Stimulated activated CD8-positive, alpha-beta memory T cell treated with anti-CD3 and anti-CD28 coated beads, Interleukin-2, amount 100 ng/mL, for 48 hours (primary cell): Measurements from ENCODE around the gene WDR64.
"Not testable (repeated sequence)": the region's sequence is repeated elsewhere in the genome, so short reads cannot be mapped to it uniquely, and the experiment has no call there.

Source experiments
- DNase-seq, 2 donors: peaks; one replicate each; pipeline ENCODE4 v3.0.0-alpha.2; 2020; ENCODE audit warnings: low read depth in 2 of 2

Gene WDR64

DNA sequence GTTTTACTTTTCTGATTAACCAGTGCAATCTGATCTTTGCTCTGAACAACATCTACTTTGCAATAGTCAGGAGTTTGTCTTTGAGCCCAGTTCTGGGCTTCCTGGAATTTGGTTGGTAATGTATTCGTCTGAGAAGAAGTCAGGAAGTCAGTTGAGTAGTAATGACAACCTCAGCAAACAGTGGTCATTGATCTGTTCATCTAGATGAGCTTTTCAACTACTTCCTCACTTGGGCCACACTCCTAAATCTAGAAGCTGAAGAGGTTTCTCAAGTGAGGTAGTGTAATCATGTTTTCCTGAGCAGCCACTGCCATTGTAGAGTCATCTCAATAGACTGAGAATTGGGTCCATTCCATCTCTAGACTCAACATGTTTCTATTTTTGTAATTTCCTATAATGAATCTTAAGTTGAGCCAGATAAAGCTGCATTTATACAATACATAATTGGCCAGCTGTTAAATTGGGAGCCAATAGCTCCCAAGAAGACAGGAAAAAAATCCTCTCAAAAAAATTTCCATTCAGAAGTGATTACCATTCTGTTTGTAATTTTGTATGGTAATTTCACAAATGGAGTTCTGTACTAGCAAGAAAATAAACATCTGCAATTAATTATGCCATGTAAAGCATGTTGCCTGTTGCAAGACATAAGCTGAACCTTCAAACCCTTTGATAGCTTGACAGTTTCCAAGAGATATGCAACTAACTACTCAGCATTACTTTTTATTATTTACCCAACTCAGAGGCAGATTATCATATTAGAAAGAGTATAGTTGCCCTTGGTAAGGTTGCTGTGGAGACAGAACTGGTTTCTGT, 49.6 kb downstream of the WDR64 start:
- no peak for DNase-seq

DNA sequence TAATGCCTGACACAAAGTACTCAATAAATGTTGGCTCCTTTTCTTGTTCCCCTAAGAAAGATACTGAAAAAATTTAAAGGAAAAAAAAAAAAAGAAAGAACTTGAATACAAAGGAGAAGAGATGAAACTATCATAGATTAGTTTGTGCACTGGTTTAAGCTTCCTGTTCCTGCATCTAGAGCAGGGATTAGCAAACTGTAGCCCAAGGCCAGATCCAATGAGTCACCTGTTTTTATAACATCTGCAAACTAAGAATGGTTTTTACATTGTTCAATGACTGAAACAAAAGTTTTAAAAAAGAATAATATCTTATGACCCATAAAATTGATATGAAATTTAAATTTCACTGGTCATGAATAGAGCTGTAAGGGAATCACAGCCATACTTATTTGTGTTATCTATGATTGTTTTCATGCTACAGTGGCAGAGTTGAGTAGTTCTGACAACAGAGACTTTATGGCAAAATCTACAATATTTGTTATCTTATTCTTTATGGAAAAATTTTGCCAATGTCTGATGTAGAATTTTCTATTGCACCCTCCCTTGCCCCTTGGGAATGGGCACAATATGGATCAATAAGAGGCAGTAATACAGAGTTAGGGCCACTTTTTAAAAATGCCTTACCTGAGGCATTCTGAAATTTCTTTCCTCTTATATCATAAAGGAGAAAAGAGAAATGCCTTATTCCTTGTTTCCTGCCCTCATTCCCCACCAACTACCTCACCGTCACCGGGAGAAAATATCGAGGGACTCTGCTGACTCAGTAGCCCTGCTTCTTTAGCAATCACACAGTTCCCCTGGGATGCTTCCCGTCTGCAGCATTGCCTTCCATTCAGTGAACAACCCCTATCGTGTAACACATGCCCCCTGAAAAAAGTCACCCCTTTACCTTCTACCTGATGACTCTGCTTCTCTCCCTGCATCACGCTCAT, 50.6 kb downstream of the WDR64 start:
- DNase-seq: no peak

DNA sequence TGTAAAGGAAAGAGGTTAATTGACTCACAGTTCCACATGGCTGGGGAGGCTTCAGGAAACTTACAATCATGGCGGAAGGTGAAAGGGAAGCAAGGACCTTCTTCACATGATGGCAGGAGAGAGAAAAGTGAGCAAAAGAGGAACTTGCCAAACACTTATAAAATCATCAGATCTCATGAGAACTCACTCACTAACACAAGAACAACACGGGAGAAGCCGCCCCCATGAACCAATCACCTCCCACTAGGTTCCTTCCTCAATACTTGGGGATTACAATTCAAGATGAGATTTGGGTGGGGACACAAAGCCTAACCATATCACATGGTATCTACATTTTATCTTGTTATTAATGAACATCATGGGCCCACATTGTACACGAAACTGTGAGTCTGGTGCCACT, 51.7 kb downstream of the WDR64 start:
- DNase-seq: not testable (repeated sequence)

DNA sequence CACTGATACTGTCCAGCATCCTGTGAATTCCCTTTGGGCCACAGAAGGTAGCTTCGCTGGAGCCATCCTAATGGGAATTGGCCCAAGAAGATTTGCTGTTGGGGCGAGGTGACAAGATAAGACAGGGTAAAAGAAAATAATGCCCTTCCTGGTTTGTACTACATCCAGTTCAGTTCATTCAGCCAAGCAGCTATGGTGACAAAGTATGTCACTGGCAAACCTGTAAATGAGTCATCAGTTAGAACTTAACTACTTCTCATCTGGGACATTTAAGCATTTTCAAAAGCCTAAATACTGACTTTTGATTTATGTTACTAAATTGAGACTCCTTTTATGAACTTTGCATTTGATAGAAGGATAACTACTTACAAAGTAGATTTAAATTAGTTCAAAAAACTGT, 54.2 kb downstream of the WDR64 start:
- DNase-seq: no peak

DNA sequence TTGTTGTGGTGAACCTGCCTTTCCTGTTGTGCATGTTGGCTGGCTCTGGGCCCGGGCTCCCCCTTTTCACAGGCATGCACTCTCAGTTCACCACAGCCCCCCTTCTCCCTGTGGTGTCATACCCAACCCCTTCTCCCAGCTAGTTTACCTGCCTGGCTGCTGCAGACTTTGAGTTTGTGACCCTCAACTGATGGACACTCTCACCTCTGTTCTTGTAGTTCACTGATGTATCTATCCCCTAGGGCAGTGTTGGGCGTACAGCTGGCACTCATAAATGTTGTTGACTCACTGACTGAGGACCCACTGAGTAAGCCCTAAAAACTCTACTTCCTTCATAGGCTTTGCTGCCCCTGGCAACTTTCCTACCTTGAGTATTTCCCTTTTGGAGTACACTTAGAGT, 54.9 kb downstream of the WDR64 start:
- DNase-seq: no peak

DNA sequence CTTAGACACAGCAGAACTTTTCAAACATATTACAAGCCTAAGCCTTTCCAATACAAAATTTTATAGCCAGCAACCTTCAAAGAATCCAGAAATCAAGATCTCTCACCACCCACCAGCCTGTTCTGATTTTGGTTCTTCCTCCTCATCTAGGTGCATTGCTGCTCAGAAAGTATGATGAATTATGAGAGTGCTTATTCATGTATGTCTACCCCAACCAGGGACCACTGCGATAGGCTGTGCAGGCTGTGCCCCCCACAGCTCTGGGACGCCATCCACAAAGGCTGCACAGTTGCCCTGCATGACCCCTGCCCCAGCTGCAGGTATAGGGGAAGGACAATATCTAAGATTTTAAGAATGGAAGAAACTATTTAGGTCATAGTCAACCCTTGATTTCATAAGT, 55.4 kb downstream of the WDR64 start:
- no peak for DNase-seq

DNA sequence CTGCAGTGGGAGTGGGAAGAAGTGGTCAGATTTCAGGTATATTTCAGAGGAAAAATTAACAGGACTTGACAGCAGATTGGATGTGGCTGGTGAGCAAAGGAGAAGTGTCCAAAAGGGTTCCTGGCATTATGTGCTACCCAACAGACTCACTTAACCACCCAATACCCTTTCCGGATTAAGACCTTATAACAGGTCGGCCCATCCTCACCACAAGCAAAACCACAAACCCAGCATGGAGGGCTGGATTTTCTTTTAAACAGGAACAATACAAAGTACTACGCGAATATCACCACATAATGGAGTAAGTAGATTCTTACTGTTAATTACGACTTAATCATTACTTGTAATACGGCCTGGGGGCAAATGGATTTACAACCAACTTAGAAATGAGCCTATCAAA, 59.2 kb downstream of the WDR64 start:
- DNase-seq: no peak

DNA sequence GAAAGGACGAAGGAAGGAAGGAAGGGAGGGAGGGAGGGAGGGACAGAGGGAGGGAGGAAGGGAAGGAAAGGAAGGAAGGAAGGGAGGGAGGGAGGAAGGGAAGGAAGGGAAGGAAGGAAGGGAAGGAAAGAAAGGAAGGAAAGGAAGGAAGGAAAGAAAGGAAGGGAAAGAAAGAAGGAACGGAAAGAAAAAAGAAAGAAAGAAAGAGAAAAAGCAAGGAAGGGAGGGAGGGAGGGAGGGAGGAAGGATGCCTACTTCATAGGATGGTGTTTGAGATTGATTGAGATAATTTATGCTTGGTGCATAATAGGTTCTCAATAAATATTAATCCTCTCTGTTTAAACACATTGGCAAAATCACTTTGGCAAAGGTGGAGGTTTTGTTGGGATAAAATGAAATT, 61.2 kb downstream of the WDR64 start:
- DNase-seq: no peak

DNA sequence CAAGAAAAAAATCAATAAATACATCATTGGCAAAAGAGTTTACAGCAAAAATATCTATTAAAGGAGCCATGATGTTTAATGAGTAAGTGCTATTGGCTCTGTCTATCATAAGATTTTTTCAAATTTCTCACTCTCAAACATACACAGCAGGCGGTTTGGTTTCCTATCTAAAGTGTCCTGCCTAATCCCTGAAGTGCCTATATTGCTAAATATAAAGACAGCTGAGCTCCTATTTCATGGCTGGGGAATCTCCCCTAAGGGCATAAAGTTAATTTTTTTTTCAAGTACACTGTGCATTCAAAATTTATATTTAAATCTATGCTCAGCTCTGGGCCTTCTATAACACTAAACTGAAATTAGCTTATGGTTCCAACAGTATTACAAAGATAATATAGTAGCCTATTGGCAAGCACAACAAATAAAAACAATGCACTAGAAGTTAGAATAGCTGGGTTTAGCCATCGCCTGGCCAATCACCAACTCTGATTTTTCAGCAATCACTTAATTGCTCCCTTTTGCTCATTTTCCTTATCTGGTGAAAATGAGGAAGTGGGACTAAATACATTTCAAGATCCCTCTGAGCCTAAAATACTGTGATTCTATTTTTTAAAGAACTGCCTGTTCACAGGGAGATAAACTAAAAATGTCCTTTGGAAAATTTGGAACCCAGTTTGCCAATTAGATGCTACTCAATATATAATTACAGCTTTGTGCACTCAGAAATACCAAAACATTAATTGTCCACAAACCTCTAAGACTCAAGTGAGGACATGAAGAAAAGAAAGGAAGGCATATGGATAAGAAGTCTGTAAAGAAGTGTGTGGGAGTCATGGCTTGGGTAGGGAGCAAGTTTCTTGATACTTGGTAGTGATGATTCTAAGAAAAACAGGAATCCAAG, 62.5 kb downstream of the WDR64 start:
- DNase-seq: no peak

DNA sequence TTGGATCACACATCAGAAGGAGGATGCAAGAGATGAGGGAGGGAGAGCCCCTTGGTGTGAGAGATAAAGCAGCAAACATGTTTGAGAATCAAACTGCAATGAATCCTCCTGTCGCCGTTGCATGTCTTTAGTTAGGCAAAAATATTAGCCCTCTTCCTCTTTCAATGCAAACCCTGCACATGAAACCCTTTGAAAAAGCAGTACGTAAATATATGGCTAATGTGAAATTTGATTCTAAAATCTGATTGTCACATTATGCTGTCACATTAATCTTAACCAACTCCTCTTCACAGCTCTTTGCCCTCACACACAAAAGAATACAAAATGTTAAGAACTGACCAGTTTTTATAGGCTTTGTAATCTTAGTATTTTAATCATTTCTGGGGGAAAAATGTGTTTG, 63.4 kb downstream of the WDR64 start:
- DNase-seq: no peak

DNA sequence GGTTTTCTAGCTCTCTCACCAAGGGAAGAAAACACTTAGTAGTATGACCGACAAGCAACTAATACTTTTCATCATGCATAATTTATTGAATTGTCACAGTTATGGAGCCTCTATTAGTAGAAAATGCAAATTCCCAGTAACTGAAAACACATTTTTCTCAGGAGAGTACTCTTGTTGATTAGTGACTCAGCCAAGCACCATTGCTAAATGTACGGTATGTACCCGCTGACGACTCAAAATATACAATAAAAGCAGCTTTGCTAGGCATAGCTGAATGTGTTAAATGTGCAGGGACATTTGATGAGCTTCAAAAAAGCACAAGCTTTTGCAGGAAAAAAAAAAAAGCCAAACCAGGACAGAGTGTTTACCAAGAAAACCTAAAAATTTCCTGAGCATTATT, 63.9 kb downstream of the WDR64 start:
- DNase-seq: no peak

DNA sequence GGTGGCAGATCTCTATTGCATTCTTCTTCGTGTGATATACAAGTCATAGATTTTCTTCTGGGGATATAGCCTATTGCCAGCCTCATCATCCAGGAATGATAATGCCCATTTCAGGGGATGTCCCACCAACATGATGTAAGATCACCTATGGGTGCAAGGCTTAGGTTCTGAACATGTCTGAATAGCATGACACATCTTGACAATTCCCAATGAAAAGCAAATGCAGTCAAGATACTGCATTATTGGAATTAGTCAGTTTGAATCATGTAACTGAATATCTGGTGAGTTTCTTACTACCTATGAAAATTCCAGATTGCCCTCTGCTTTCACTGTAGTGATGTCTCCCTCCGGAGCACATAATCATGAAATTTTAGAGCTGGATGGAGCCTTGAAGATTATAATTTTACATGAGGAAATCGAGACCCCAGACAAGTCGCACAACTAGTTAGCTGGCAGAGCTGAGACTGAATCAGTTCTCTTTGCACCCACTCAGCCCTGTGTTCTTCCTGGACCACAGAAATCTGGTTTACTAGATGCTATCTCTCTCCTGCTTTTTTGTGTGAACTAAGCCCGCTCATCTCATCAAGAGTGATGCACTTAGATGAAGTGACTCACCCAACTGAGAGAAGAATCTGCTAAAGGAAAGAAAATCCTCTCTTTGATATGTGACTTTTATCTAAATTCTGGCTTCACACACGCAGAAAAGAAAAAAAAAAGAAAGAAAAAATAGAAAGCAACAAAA, 65.0 kb downstream of the WDR64 start:
- no peak for DNase-seq

DNA sequence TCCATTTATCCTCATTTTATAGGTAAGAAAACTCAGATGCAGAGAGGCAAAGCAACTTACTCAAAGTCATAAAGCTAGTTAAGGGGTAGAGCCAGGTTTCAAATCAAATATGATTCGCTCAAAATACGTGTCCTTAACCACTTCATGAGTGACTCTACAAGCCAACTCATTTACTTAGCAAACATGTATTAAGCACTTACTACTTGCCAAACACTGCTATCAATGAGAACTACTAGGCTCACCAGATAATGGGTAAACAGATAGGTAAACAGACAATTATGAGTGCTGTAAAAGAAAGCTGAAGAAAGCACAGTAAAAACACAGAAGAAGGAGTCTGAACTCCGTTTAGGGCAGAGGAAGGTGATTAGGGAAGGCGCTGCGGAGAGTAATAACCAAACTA, 65.9 kb downstream of the WDR64 start:
- DNase-seq: no peak

DNA sequence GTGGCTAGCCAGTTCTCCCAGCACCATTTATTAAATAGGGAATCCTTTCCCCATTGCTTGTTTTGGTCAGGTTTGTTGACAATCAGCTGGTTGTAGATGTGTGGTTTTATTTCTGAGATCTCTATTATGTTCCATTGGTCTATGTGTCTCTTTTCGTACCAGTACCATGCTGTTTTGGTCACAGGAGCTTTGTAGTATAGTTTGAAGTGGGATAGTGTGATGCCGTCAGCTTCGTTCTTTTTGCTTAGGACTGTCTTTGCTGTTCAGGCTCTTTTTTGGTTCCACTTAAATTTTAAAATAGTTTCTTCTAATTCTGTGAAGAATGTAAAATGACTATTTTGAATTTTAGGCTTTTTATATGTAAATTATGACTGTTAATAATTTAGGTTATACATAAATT, 68.9 kb downstream of the WDR64 start:
- no peak for DNase-seq

DNA sequence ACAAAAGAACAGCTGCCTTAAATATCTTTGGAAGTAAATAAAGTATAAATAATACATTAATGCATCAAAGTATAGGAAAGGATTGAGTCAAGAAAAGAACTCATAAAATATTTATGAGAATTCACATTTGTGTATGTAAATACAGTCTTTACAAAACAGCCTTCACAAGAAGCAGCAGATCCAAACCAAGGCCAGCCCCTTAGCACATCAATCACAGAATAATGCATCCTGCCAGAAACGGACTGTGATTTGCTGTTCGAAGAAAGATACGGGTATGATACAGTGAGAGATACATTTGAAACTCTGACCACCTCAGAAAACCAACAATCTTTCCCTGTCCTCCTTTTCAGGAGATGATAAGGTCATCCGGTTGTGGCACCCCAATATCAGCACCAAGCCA, 70.9 kb downstream of the WDR64 start:
- DNase-seq: no peak

DNA sequence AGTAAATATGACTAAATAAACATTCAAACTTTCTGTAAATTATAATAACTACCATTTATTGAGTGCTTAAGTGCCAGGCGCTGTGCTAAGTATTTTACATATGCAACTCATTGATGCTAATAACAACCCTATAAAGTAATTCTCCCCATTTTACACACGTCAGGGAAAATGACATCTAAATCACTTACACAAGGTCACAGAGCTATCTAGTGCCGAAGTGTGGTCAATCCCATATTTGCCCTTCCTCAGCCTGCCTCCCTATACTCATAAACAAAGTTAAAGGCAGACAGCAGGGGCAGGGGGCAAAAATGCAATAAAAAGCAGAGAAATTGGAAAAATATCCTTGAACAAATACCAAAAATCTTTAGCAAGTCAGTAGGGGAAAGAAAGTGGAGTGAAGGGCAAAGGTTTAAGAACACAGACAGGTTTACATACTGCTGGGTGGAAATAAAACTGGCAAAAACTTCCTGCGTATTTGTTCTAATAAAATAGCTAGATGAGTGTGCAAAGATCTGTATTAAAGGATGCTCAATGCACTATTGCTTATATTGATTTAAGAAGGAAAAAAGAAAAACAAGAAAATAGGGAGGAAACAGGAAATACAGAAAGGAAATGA, 72.8 kb downstream of the WDR64 start:
- no peak for DNase-seq

DNA sequence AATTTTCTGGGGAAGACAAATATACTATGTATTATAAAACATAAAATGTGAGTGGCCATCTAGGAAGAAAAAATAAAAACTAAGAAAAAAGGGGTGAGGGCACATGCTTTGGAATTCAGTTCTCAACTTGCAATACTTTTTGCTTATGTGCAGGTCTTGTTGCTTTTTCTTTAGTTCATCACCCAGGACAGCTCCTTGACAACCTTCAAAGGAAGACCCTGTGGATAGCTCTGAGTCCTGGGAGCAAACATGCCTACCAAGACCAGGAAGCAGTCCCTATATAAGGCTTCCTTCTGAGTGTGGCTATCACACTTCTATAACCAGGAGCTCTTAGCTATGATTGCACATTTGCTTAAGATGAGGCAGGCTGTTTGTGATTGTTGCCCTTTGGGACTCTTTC, 78.0 kb downstream of the WDR64 start:
- no peak for DNase-seq

DNA sequence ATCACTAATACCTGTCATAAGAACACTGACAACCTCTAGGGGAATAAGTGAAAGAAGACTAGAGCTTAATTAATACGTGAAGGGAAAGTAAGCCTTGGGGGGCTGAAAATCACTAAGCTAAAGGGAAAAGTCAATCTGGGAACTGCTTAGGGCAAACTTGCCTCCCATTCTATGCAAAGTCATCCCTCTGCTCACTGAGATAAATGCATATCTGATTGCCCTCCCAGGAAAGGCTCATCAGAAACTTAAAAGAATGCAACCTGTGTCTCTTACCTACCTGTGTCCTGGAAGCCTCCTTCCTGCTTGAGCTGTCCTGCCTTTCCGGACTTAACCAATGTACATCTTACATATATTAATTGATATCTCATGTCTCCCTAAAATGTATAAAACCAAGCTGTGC, 81.8 kb downstream of the WDR64 start:
- no peak for DNase-seq

DNA sequence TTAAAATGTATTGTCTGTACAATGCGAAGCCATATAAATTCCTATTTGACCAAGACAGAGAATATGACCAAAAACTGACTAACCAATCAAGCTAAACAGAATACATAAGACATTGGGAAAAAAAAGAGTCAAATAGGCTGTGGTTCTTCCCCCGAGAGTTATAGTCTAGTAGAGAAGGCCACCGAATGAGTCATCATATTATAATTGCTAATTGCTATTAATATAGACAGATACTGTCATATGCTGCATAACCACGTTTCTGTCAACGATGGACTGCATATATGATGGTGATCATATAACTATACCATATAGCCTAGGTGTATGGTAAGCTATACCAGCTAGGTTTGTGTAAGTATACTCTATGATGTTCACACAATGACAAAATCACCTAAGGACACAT, 82.5 kb downstream of the WDR64 start:
- no peak for DNase-seq

DNA sequence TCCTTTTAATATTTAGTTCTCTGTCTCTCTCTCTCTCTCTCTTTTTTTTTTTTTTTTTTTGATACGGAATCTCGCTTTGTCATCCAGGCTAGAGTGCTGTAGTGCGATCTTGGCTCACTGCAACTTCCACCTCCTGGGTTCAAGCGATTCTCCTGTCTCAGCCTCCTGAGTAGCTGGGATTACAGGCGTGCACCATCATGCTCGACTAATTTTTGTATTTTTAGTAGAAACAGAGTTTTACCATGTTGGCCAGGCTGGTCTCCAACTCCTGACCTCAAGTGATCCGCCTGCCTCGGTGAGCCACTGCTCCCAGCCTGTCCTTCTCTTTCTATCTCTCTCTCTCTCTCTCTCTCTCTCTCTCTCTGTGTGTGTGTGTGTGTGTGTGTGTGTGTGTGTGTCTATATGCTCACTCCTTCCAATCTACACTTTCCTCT, 83.4 kb downstream of the WDR64 start:
- not testable (repeated sequence) for DNase-seq

DNA sequence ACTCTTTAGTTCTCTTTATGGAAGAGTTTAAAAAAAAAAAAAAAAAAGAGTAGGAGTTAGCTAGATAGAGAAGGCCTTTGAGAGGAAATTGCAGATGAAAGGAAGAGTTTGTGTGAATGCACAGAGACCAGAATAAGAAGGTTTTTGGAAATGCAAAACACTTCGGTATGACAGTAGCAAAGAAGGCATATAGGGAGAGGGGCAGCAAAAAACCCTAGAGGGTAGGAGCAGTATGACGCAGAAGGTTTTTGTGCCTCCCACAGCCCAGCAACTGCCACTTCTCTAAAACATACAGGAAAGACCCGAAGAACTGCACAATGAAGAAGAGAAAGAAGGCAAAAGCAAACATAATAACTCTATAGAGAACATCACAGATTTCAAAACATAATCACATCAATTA, 84.3 kb downstream of the WDR64 start:
- no peak for DNase-seq
